Measurements from ENCODE around the gene ZFYVE26.
"Not testable (repeated sequence)": the region's sequence is repeated elsewhere in the genome, so short reads cannot be mapped to it uniquely, and the experiment has no call there.

ZFYVE26 gene

DNA sequence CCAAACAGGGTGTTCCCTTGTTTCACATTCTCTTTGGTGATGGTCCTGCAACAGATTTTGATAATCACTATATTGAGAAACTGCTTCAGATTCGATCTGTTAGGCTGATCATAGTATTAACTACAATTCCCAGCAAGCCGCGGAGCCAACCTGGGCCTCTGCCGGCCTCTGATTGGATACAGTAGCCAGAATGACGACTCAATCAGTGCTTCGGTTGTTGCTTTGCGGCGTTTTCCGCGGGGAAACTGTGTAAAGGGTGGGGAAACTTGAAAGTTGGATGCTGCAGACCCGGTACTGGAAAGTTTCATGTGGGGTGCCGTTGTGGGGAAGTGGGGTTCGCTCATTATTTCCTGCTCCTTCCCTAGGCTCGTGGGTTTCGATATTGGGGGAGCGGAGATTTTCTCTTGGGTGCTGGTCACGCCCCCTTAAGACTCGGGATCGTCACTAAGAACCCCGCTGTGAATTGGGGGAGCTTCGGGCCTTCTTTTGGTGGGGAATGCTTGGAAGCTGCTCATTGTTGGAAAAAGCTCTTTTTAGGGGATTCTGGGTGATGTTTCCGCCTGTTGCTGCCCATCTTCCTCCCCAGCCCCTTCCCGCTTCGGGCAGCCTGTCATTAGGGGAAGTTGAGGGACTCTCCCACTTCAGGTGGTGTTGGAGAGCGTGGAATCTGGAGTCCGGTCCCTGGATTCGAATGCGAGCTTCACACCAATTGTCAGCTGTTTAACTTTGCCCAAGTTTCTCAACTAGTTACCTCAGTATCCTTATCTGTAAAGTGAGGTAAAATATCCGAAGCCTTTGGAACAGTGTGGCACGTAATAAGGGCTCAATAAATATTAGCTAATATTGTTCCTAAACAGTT, 3.4 kb upstream of the ZFYVE26 start, which contains the start of gene RAD51B:
TSS of gene RAD51B (plus strand) at position 217 of the 859 bp plus-strand sequence.
- peaks cover 0 to 9% of the 10 kb centered on the region in 2 donors for H3K36me3 ChIP-seq (replicated peaks in 1 of 2; ENCODE audit: control insufficient read depth in 2 of 2, insufficient read depth in 2 of 2, low read length in 2 of 2)
- H3K27ac ChIP-seq (replicated peaks; ENCODE audit: low read length): no peak within 1 kb of the TSS
- H2AFZ ChIP-seq (ENCODE audit: low read length): peak within 1 kb of the TSS; percentile 85
- no peaks in the 10 kb centered on the region for H3K79me1 ChIP-seq (ENCODE audit: low read depth, low read length)
- H2BK120ac ChIP-seq (ENCODE audit: low read depth, low read length): no peak within 1 kb of the TSS
- no peak within 1 kb of the TSS for H2BK12ac ChIP-seq (ENCODE audit: low read length)
- H3K4ac ChIP-seq (ENCODE audit: low read length): no peak within 1 kb of the TSS
- peak within 1 kb of the TSS; percentile 58 for H3K4me2 ChIP-seq (ENCODE audit: insufficient read depth, low read length, poor library complexity, severe bottlenecking)
- no peak within 1 kb of the TSS for H2BK15ac ChIP-seq (ENCODE audit: low read length)
- no peaks in the 10 kb centered on the region for H3K9me3 ChIP-seq (replicated peaks in 1 of 2; ENCODE audit: control insufficient read depth in 2 of 2, insufficient read depth in 1 of 2, low read depth in 1 of 2, low read length in 2 of 2)
- WGBS, 2 donors (ENCODE audit: extremely low coverage in 2 of 2, insufficient read length in 2 of 2, insufficient replicate concordance in 1 of 2): no CpG with 5 or more reads among the region's 30 CpGs
- peak; percentile 81 for DNase-seq (ENCODE audit: low spot score)
- H3K9ac ChIP-seq (ENCODE audit: low read depth, low read length, poor library complexity): peak within 1 kb of the TSS; percentile 79
- peaks cover 7 to 11% of the 10 kb centered on the region in 2 donors for H3K4me1 ChIP-seq (ENCODE audit: control insufficient read depth in 2 of 2, insufficient read depth in 1 of 2, low read depth in 1 of 2, low read length in 2 of 2)
- H4K8ac ChIP-seq (ENCODE audit: low read depth, low read length): no peak within 1 kb of the TSS
- H4K91ac ChIP-seq (ENCODE audit: low read depth, low read length, poor library complexity): no peak within 1 kb of the TSS
- H2AK5ac ChIP-seq (ENCODE audit: low read depth, low read length): no peak within 1 kb of the TSS
- H2BK5ac ChIP-seq (ENCODE audit: low read length): no peak within 1 kb of the TSS
- peak within 1 kb of the TSS; percentile 44 for H3K18ac ChIP-seq (ENCODE audit: low read length)
- no peaks in the 10 kb centered on the region for H3K27me3 ChIP-seq (ENCODE audit: control insufficient read depth in 3 of 3, insufficient read depth in 3 of 3, low read depth in 1 of 3, low read length in 3 of 3)
- H3K23ac ChIP-seq (ENCODE audit: low read depth, low read length, poor library complexity): no peak within 1 kb of the TSS
- H3K14ac ChIP-seq (ENCODE audit: low read length): no peak within 1 kb of the TSS
- peak within 1 kb of the TSS; percentile 70 to 83 for H3K4me3 ChIP-seq (ENCODE audit: low read length in 2 of 2)

DNA sequence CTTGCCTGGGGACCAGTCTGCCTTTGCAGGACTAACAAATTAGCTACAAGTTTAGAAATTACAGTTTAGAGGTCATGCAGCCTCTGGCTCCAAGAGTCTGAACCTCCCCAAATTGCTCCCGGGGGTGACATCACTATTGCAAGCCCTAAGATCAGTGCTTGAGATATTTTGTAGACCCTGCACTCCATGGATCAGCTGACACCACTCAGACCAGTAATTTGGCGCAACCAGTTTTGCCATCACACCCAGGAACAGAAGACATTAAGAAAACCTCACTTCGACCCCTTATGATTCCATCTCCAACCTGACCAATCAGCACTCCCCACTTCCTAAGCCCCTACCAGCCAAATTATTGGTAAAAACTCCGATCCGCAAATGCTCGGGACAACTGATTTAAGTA, 2.1 kb upstream of the ZFYVE26 start:
- not testable (repeated sequence) for H3K23ac ChIP-seq (ENCODE audit: low read depth, low read length, poor library complexity); H3K18ac ChIP-seq (ENCODE audit: low read length); H2BK12ac ChIP-seq (ENCODE audit: low read length); DNase-seq (ENCODE audit: low spot score); H2BK120ac ChIP-seq (ENCODE audit: low read depth, low read length); H2AK5ac ChIP-seq (ENCODE audit: low read depth, low read length); H3K27me3 ChIP-seq (ENCODE audit: control insufficient read depth in 3 of 3, insufficient read depth in 3 of 3, low read depth in 1 of 3, low read length in 3 of 3); H3K9ac ChIP-seq (ENCODE audit: low read depth, low read length, poor library complexity); H4K91ac ChIP-seq (ENCODE audit: low read depth, low read length, poor library complexity); H4K8ac ChIP-seq (ENCODE audit: low read depth, low read length); H2BK15ac ChIP-seq (ENCODE audit: low read length); H3K79me1 ChIP-seq (ENCODE audit: low read depth, low read length); H3K36me3 ChIP-seq (replicated peaks in 1 of 2; ENCODE audit: control insufficient read depth in 2 of 2, insufficient read depth in 2 of 2, low read length in 2 of 2); H3K4ac ChIP-seq (ENCODE audit: low read length); H3K27ac ChIP-seq (replicated peaks; ENCODE audit: low read length); H2BK5ac ChIP-seq (ENCODE audit: low read length); H3K4me2 ChIP-seq (ENCODE audit: insufficient read depth, low read length, poor library complexity, severe bottlenecking); H3K14ac ChIP-seq (ENCODE audit: low read length); H3K4me3 ChIP-seq (ENCODE audit: low read length in 2 of 2); H3K9me3 ChIP-seq (replicated peaks in 1 of 2; ENCODE audit: control insufficient read depth in 2 of 2, insufficient read depth in 1 of 2, low read depth in 1 of 2, low read length in 2 of 2)
- Histone ChIP-seq H3K4me1 (ENCODE audit: control insufficient read depth in 2 of 2, insufficient read depth in 1 of 2, low read depth in 1 of 2, low read length in 2 of 2) (peaks cover 7 to 11% of the 10 kb centered on the region in 2 donors), H2AFZ (ENCODE audit: low read length) (peak overlapping the region; percentile 46)
- WGBS, 2 donors (ENCODE audit: extremely low coverage in 2 of 2, insufficient read length in 2 of 2, insufficient replicate concordance in 1 of 2): no CpG with 5 or more reads among the region's 6 CpGs

DNA sequence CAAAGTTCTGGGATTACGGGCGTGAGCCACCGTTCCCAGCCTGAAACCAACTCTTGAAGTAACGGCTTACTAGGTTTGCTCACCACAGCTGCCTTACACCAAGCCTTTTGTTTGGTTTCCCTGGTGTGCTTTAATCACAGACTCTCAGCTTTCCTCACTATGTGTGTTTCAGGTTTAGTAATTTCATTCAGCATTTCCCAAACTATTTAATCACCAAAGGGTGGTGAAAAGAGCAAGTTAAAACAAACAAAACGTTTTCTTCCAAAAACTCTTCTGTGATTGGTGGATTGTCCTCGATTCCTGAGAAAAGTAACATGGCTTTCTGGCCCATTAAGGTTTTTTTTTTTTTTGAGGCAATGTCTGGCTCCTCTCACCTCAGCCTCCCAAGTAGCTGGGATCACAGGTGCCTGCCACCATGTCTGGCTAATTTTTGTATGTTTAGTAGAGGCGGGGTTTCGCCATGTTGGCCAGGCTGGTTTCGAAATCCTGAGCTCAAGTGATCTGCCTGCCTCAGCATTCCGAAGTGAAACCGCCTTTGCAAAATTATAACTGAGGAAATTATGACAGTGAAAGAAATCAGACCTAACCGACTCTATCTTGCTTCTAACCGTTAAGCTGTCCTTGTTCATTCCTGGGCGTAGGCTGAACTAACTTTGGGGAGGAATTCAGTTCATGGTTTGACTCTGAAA, 1.5 kb upstream of the ZFYVE26 start:
- Histone ChIP-seq H3K79me1 (ENCODE audit: low read depth, low read length) (no peaks in the 10 kb centered on the region), H4K91ac (ENCODE audit: low read depth, low read length, poor library complexity) (no peak overlapping the region), H4K8ac (ENCODE audit: low read depth, low read length) (no peak overlapping the region), H2BK15ac (ENCODE audit: low read length) (no peak overlapping the region), H3K14ac (ENCODE audit: low read length) (no peak overlapping the region), H3K27ac (replicated peaks; ENCODE audit: low read length) (no peak overlapping the region), H3K23ac (ENCODE audit: low read depth, low read length, poor library complexity) (no peak overlapping the region), H3K4me3 (ENCODE audit: low read length in 2 of 2) (no peak overlapping the region), H3K18ac (ENCODE audit: low read length) (no peak overlapping the region), H3K4me2 (ENCODE audit: insufficient read depth, low read length, poor library complexity, severe bottlenecking) (no peak overlapping the region), H2AFZ (ENCODE audit: low read length) (no peak overlapping the region), H2BK120ac (ENCODE audit: low read depth, low read length) (no peak overlapping the region), H3K4me1 (ENCODE audit: control insufficient read depth in 2 of 2, insufficient read depth in 1 of 2, low read depth in 1 of 2, low read length in 2 of 2) (peaks cover 7 to 11% of the 10 kb centered on the region in 2 donors), H3K4ac (ENCODE audit: low read length) (no peak overlapping the region), H3K27me3 (ENCODE audit: control insufficient read depth in 3 of 3, insufficient read depth in 3 of 3, low read depth in 1 of 3, low read length in 3 of 3) (no peaks in the 10 kb centered on the region), H2AK5ac (ENCODE audit: low read depth, low read length) (no peak overlapping the region), H3K9ac (ENCODE audit: low read depth, low read length, poor library complexity) (no peak overlapping the region), H2BK5ac (ENCODE audit: low read length) (no peak overlapping the region), H3K36me3 (replicated peaks in 1 of 2; ENCODE audit: control insufficient read depth in 2 of 2, insufficient read depth in 2 of 2, low read length in 2 of 2) (peaks cover 0 to 11% of the 10 kb centered on the region in 2 donors), H2BK12ac (ENCODE audit: low read length) (no peak overlapping the region), H3K9me3 (replicated peaks in 1 of 2; ENCODE audit: control insufficient read depth in 2 of 2, insufficient read depth in 1 of 2, low read depth in 1 of 2, low read length in 2 of 2) (no peaks in the 10 kb centered on the region)
- no peak for DNase-seq (ENCODE audit: low spot score)
- WGBS, 2 donors (ENCODE audit: extremely low coverage in 2 of 2, insufficient read length in 2 of 2, insufficient replicate concordance in 1 of 2): no CpG with 5 or more reads among the region's 14 CpGs
